ENCODE results near the gene AGBL4. TPM values are rescaled to one million over a fixed set of nuclear protein-coding genes. Genes with fewer than 3 reads are reported as not detected.

Gene AGBL4
- total and polyA plus RNA-seq, 2 of the 4 experiments (the other 2 are of a cell fraction) = not detected

DNA sequence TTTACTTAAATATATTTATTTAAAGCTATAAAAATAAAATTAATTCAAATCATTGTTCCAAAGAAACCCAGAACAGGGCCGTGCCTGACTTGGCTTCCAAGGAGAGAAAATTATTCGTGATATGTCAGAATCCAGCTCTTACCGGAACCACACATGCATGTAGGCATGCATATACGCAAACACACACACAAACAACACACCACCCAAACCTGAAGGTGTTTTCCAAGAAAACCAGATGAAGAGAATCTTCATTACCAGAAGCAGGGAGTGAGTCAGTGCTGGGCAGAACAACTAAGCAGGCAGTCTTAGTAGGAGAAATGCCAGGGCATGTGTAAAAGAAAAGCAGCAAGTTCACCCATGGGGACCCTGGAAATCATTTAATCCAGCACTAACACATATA, 815.0 kb downstream of the AGBL4 start:
- Histone ChIP-seq H3K23ac (ENCODE audit: low read depth, low read length) (no peak overlapping the region), H3K9me3 (ENCODE audit: control insufficient read depth, insufficient read depth, low read length) (peaks cover 10% of the 10 kb centered on the region), H3K79me1 (ENCODE audit: low read depth in 1 of 2, low read length in 2 of 2) (no peaks in the 10 kb centered on the region), H3K27ac (ENCODE audit: insufficient read depth, low read length) (no peak overlapping the region), H3K9ac (ENCODE audit: low read depth, low read length) (no peak overlapping the region), H2AK5ac (ENCODE audit: low read depth, low read length) (no peak overlapping the region), H4K91ac (ENCODE audit: insufficient read depth, low read depth, low read length) (no peak overlapping the region), H4K20me1 (ENCODE audit: insufficient read depth, low read length) (no peaks in the 10 kb centered on the region), H4K8ac (ENCODE audit: low read depth in 2 of 2, low read length in 2 of 2) (no peak overlapping the region), H3K56ac (ENCODE audit: extremely low read depth, insufficient read depth, low read length) (no peak overlapping the region), H2BK120ac (ENCODE audit: low read depth, low read length) (no peak overlapping the region), H3K9me1 (ENCODE audit: insufficient read depth, low read length) (no peaks in the 10 kb centered on the region), H3K4ac (ENCODE audit: low read depth, low read length) (no peak overlapping the region), H2BK15ac (ENCODE audit: low read depth, low read length) (no peak overlapping the region), H4K5ac (ENCODE audit: low read depth, low read length) (no peak overlapping the region), H2AK9ac (replicated peaks; ENCODE audit: low read depth, low read length, poor library complexity) (no peak overlapping the region), H3K14ac (replicated peaks; ENCODE audit: low read depth, low read length) (no peak overlapping the region), H3K4me3 (ENCODE audit: insufficient read depth, low read depth, low read length) (no peak overlapping the region), H2AFZ (replicated peaks; ENCODE audit: low read length, poor library complexity) (no peak overlapping the region), H2BK5ac (ENCODE audit: low read depth, low read length, poor library complexity, severe bottlenecking) (no peak overlapping the region), H3K18ac (ENCODE audit: low read depth, low read length) (no peak overlapping the region), H3K4me2 (ENCODE audit: low read depth, low read length) (no peak overlapping the region), H3K27me3 (ENCODE audit: control insufficient read depth, insufficient read depth, low read length) (no peaks in the 10 kb centered on the region), H3K36me3 (ENCODE audit: control insufficient read depth, insufficient read depth, low read length) (no peaks in the 10 kb centered on the region), H2BK20ac (ENCODE audit: low read depth, low read length) (no peak overlapping the region), H3K4me1 (ENCODE audit: control insufficient read depth, insufficient read depth, low read length) (no peaks in the 10 kb centered on the region)
- dilution Hi-C loops (cut with HindIII; ENCODE audit: low sequenced_read_pairs, unreplicated experiment) (no loop called here), in situ Hi-C loops (cut with MboI; ENCODE audit: low sequenced_read_pairs) (no loop called here), intact Hi-C loops (cut with micrococcal nuclease) (no loop called here)
- BruUV-seq (replicated peaks) = no TSS peak
- POLR2A ChIA-PET (ENCODE audit: unreplicated experiment) = no interaction called here
- WGBS, 2 experiments (ENCODE audit: extremely low coverage in 2 of 2, insufficient read length in 1 of 2) = no CpG with 5 or more reads among the region's 4 CpGs
- TF ChIP-seq, protein P1, sequence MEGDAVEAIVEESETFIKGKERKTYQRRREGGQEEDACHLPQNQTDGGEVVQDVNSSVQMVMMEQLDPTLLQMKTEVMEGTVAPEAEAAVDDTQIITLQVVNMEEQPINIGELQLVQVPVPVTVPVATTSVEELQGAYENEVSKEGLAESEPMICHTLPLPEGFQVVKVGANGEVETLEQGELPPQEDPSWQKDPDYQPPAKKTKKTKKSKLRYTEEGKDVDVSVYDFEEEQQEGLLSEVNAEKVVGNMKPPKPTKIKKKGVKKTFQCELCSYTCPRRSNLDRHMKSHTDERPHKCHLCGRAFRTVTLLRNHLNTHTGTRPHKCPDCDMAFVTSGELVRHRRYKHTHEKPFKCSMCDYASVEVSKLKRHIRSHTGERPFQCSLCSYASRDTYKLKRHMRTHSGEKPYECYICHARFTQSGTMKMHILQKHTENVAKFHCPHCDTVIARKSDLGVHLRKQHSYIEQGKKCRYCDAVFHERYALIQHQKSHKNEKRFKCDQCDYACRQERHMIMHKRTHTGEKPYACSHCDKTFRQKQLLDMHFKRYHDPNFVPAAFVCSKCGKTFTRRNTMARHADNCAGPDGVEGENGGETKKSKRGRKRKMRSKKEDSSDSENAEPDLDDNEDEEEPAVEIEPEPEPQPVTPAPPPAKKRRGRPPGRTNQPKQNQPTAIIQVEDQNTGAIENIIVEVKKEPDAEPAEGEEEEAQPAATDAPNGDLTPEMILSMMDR (conservative IDR thresholded peaks at IDR 0.05; ENCODE audit: low read depth, low read length) = no peak
- no peak for TF ChIP-seq MAFK (IDR thresholded peaks at IDR 0.05; ENCODE audit: low read depth, low read length)
- CTCF ChIA-PET = no interaction called here
- no peak for ATAC-seq (ENCODE audit: low read depth)
- no peak for DNase-seq
